Measurements from ENCODE around the gene COLEC12.

COLEC12 gene

GRCh38 chr18:459814-460593, 40.5 kb downstream of the COLEC12 start:
- Histone ChIP-seq H3K4me3 (ENCODE audit: low read length) (no peak overlapping the region), H3K27me3 (ENCODE audit: insufficient read depth, low read length) (no peaks in the 10 kb centered on the region), H3K4me1 (ENCODE audit: insufficient read depth, low read length) (peaks cover 2% of the 10 kb centered on the region), H2AFZ (ENCODE audit: low read depth, low read length) (no peak overlapping the region), H3K9me3 (ENCODE audit: low read length) (no peaks in the 10 kb centered on the region), H3K36me3 (ENCODE audit: insufficient read depth, low read length) (no peaks in the 10 kb centered on the region)

DNA sequence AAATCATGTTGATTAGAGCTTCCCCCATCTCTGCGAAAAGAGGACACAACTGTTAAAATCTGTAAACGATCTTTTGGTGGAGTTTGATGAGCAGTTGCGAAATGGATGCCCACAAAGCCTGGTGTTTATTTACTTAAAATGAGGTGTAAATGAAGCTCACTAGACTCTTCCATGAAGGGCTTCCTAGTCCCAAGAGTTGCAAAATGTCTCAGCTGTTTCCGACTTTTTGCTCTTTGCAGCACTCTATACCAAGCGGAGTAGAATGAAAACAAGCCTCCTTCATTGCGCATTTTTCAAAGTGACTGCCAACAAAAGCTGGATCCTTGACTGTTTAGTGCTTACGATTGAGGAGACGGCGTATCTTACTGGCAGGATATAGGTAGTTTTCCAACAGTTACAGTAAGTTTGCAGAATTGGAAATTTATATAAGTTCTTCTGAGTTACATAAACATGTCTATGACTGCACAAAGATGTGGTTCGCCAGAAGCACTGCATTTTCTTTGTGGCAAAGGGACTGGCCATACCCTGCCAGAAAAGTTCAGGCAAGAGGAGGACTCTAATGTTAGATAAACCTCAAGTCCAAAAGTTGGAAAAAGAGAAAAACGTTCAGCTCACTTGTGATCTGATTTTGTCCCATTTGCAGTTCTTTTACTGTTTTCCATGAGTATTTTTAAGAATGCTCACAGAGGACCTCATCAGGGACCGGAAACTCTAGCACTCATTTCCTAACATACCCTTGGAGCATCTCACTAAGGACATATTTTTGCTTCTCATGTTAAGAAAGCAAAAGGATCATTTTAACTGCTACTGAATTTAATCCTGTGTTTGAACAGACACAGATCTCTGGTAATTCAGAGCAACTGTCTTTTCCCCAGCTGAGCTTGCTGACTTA, 42.7 kb downstream of the COLEC12 start:
- no peaks in the 10 kb centered on the region for H3K9me3 ChIP-seq (ENCODE audit: low read length)
- no peaks in the 10 kb centered on the region for H3K36me3 ChIP-seq (ENCODE audit: insufficient read depth, low read length)
- H3K27me3 ChIP-seq (ENCODE audit: insufficient read depth, low read length) = no peaks in the 10 kb centered on the region
- no peaks in the 10 kb centered on the region for H3K4me1 ChIP-seq (ENCODE audit: insufficient read depth, low read length)
- no peak overlapping the region for H2AFZ ChIP-seq (ENCODE audit: low read depth, low read length)
- H3K4me3 ChIP-seq (ENCODE audit: low read length) = no peak overlapping the region

DNA sequence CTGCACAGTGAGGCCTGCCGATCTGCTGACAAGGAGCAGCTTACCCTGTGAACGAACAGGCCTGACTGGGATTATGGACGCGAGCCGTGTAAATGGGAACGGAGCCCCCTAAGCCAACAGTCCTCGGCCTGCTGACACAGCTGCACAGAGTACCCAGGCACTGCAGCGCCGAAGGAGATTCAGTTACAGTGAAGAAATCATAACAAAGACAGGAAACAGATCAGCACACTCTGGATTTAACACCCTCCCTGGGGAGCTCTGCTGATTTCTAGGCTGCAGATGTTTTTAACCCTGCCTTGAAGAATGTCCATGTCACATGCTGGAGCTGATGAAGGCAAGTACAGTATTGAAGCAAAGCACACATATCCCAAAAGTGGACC, 43.4 kb downstream of the COLEC12 start:
- Histone ChIP-seq H3K4me3 (ENCODE audit: low read length) (no peak overlapping the region), H3K9me3 (ENCODE audit: low read length) (no peaks in the 10 kb centered on the region), H2AFZ (ENCODE audit: low read depth, low read length) (no peak overlapping the region), H3K36me3 (ENCODE audit: insufficient read depth, low read length) (no peaks in the 10 kb centered on the region), H3K27me3 (ENCODE audit: insufficient read depth, low read length) (no peaks in the 10 kb centered on the region), H3K4me1 (ENCODE audit: insufficient read depth, low read length) (no peaks in the 10 kb centered on the region)

DNA sequence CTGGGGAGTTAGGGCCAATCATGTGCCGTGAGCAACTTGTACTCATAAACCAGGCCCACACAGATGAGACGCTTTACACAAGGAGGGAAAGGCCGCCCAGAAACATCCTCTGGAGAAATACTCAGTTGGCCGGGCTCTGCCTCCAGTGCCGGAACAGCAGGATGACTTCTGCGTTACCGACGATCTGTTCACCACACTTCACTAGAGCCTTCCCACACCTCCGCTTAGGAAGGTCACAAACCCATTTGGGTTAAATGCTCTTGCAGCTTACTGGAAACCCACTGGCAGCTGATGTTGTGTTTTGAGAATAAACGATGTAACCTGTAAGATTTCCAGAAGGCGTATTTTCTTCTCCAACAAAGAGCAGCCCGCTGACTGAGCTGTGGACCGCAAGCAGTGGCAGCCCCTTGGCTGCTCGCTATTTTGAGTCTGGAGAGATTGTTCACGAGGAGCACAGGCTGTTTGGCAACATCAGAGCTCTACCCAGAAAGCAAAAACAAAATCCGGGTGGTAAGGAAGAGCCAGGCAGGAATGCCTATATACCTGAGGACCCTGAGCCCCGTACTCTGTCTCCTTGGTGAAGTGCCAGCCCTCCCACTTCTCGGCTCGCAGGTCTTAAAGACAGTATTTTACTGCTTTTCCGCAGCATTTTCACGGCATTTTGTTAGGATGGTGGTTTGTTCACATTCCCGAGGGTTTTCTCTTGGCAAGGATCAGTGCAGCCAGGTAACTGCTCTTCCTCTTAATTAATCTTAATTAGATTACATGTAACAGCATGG, 44.0 kb downstream of the COLEC12 start:
- Histone ChIP-seq H3K36me3 (ENCODE audit: insufficient read depth, low read length) (no peaks in the 10 kb centered on the region), H3K4me1 (ENCODE audit: insufficient read depth, low read length) (no peaks in the 10 kb centered on the region), H3K4me3 (ENCODE audit: low read length) (no peak overlapping the region), H2AFZ (ENCODE audit: low read depth, low read length) (no peak overlapping the region), H3K9me3 (ENCODE audit: low read length) (no peaks in the 10 kb centered on the region), H3K27me3 (ENCODE audit: insufficient read depth, low read length) (no peaks in the 10 kb centered on the region)

GRCh38 chr18:453400-453799, 47.1 kb downstream of the COLEC12 start:
- Histone ChIP-seq H3K4me3 (ENCODE audit: low read length) (no peak overlapping the region), H3K36me3 (ENCODE audit: insufficient read depth, low read length) (no peaks in the 10 kb centered on the region), H3K9me3 (ENCODE audit: low read length) (no peaks in the 10 kb centered on the region), H3K4me1 (ENCODE audit: insufficient read depth, low read length) (no peaks in the 10 kb centered on the region), H2AFZ (ENCODE audit: low read depth, low read length) (no peak overlapping the region), H3K27me3 (ENCODE audit: insufficient read depth, low read length) (no peaks in the 10 kb centered on the region)

DNA sequence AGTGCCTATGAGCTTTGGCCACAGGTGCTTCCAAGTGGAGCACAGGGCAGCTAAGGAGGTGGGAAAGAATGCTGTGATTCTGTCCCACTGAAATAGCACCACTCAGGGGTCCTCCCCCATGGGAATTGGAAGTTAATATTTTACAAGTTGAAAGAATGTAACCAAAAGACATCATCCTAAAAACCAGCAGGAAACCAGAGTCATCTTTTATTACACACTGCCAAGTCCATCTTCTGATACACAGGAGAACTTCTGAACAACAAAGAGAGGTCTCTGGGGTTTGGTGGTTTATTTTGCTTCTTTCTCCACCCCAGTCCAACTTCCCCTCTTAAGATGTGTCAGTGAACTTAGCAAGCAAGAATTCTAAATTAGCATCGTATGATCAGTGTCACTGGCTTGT, 47.7 kb downstream of the COLEC12 start:
- H3K4me3 ChIP-seq (ENCODE audit: low read length) = no peak overlapping the region
- H3K36me3 ChIP-seq (ENCODE audit: insufficient read depth, low read length) = no peaks in the 10 kb centered on the region
- no peaks in the 10 kb centered on the region for H3K27me3 ChIP-seq (ENCODE audit: insufficient read depth, low read length)
- H2AFZ ChIP-seq (ENCODE audit: low read depth, low read length) = no peak overlapping the region
- H3K4me1 ChIP-seq (ENCODE audit: insufficient read depth, low read length) = no peaks in the 10 kb centered on the region
- H3K9me3 ChIP-seq (ENCODE audit: low read length) = no peaks in the 10 kb centered on the region

DNA sequence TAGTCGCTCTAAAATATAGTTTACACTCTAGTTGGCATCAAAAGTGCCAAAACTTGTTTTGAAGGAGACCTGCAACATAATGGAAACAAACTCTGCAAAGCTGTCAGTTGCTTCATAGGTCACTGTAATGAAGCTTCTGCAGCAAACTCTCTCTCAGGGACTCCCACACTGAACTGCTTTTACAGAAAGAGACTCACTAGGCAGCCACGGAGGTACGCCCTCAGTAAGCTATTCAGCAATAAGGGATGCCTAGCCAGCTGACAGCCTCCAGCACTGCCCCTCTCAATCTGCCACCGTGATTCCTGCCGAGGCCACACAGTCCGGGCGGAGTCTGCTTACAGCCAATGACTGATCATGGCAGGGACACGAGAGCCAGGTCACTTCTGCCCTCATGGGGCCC, 51.1 kb downstream of the COLEC12 start:
- H3K27me3 ChIP-seq (ENCODE audit: insufficient read depth, low read length) = no peaks in the 10 kb centered on the region
- H3K36me3 ChIP-seq (ENCODE audit: insufficient read depth, low read length) = no peaks in the 10 kb centered on the region
- H3K4me3 ChIP-seq (ENCODE audit: low read length) = no peak overlapping the region
- H2AFZ ChIP-seq (ENCODE audit: low read depth, low read length) = no peak overlapping the region
- no peaks in the 10 kb centered on the region for H3K9me3 ChIP-seq (ENCODE audit: low read length)
- H3K4me1 ChIP-seq (ENCODE audit: insufficient read depth, low read length) = no peaks in the 10 kb centered on the region

DNA sequence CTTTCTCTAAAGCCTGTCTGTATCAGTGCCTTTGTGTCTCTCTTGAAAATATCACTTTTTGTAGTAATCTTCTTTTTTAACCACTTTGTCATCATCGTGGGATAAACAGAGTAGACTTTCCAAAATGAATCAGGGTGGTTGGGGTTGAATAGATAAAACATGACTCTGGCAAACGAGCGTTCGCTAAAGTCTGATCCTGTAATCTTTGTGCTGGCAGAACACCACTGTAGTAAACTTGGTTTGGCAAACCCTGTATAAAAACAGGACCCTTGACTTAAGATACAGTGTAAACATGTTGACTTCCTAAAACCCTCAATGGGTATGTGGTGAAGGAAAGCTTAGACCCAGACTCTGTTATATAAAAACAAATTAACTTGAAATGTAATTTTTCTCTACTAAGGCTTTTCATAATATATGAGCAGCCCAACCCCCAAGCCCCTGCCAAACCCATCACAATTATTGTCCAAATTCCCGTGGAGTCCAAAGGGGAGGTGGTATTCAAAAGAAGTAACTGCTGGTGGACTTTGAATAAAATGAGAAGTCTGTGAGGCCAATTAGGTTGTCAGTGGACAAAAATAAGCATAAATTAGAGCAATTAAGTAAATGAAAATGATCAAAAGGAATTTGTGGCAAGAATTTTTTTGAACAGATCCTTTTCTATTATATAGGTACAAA, 52.2 kb downstream of the COLEC12 start:
- no peaks in the 10 kb centered on the region for H3K9me3 ChIP-seq (ENCODE audit: low read length)
- no peak overlapping the region for H2AFZ ChIP-seq (ENCODE audit: low read depth, low read length)
- H3K4me3 ChIP-seq (ENCODE audit: low read length) = no peak overlapping the region
- H3K4me1 ChIP-seq (ENCODE audit: insufficient read depth, low read length) = no peaks in the 10 kb centered on the region
- H3K27me3 ChIP-seq (ENCODE audit: insufficient read depth, low read length) = no peaks in the 10 kb centered on the region
- H3K36me3 ChIP-seq (ENCODE audit: insufficient read depth, low read length) = no peaks in the 10 kb centered on the region

GRCh38 chr18:446941-447560, 53.5 kb downstream of the COLEC12 start:
- Histone ChIP-seq H3K36me3 (ENCODE audit: insufficient read depth, low read length) (no peaks in the 10 kb centered on the region), H3K4me3 (ENCODE audit: low read length) (no peak overlapping the region), H3K4me1 (ENCODE audit: insufficient read depth, low read length) (no peaks in the 10 kb centered on the region), H3K27me3 (ENCODE audit: insufficient read depth, low read length) (no peaks in the 10 kb centered on the region), H2AFZ (ENCODE audit: low read depth, low read length) (no peak overlapping the region), H3K9me3 (ENCODE audit: low read length) (no peaks in the 10 kb centered on the region)

DNA sequence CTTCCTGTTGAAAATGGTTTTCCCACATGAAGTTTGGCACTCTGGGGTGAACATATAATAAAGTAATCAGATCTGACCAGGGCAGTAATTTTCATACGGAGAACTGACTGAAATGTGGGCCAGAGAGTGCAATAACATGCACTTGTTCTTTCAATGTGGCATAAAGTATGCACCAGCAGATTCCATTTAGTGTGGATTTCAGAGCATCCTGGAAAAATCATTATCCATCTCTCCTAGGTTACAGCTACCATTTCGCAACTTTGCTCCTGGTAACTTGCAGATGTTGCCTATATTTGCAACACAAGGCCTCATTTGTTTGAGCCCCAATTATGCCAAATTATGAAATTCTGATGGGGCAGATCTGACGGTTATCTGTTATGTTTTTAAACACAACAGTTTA, 55.4 kb downstream of the COLEC12 start:
- Histone ChIP-seq H3K4me3 (ENCODE audit: low read length) (no peak overlapping the region), H3K36me3 (ENCODE audit: insufficient read depth, low read length) (no peaks in the 10 kb centered on the region), H3K4me1 (ENCODE audit: insufficient read depth, low read length) (no peaks in the 10 kb centered on the region), H3K9me3 (ENCODE audit: low read length) (no peaks in the 10 kb centered on the region), H3K27me3 (ENCODE audit: insufficient read depth, low read length) (no peaks in the 10 kb centered on the region), H2AFZ (ENCODE audit: low read depth, low read length) (no peak overlapping the region)

- Histone ChIP-seq H2AFZ (ENCODE audit: low read depth, low read length) (no peak overlapping the region), H3K36me3 (ENCODE audit: insufficient read depth, low read length) (no peaks in the 10 kb centered on the region), H3K4me3 (ENCODE audit: low read length) (no peak overlapping the region), H3K9me3 (ENCODE audit: low read length) (no peaks in the 10 kb centered on the region), H3K27me3 (ENCODE audit: insufficient read depth, low read length) (no peaks in the 10 kb centered on the region), H3K4me1 (ENCODE audit: insufficient read depth, low read length) (peaks cover 7% of the 10 kb centered on the region)
These were observed 61.9 kb downstream of the COLEC12 start for GRCh38 chr18:438571-438970.

DNA sequence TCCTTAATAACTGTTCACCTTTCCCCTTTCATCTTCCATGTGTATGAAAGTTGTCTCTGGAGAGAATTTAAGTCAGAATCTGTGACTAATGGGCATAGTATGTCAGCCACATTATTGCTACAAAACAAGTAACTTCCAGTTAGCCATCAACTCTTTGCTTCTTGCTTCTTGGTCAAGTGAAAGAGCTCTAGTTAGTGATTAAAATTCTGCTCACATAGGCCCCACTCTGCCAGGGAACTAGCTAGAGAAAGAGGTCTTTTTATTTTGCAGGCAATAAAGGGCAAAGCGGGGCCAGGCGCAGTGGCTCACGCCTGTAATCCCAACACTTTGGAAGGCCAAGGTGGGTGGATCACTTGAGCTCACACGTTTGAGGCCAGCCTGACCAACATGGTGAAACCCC, 64.6 kb downstream of the COLEC12 start:
- no peaks in the 10 kb centered on the region for H3K9me3 ChIP-seq (ENCODE audit: low read length)
- H2AFZ ChIP-seq (ENCODE audit: low read depth, low read length) = no peak overlapping the region
- no peak overlapping the region for H3K4me3 ChIP-seq (ENCODE audit: low read length)
- no peaks in the 10 kb centered on the region for H3K27me3 ChIP-seq (ENCODE audit: insufficient read depth, low read length)
- peaks cover 7% of the 10 kb centered on the region for H3K4me1 ChIP-seq (ENCODE audit: insufficient read depth, low read length)
- H3K36me3 ChIP-seq (ENCODE audit: insufficient read depth, low read length) = no peaks in the 10 kb centered on the region
